ENCODE results near the gene UNC93A.

GRCh38 chr6:167276772-167277533, 14.2 kb upstream of the UNC93A start:
- TF ChIP-seq CTCF (conservative IDR thresholded peaks at IDR 0.05 in 1 of 2, IDR thresholded peaks at IDR 0.05 in 1 of 2; ENCODE audit: low read depth in 1 of 2, low read length in 2 of 2) (no peak), EZH2 (IDR thresholded peaks at IDR 0.05; ENCODE audit: low read length, missing control alignments) (no peak)

All from fibroblast of lung (primary cell).